Mesothelial cell of epicardium (in vitro differentiated cells): ENCODE results near the gene C4orf50. TPM values are rescaled to one million over a fixed set of nuclear protein-coding genes. Genes with fewer than 3 reads are reported as not detected.

Experiments used
- DNase-seq, 2 experiments: peaks; one replicate each; pipeline ENCODE4 v3.0.0; 2021; ENCODE audit warnings: low spot score in 2 of 2; ENCODE audit not compliant: unreplicated experiment in 2 of 2
- H3K27ac Mint-ChIP-seq: 2 replicates; pipeline ENCODE4 v1.8.0; 2021; ENCODE audit warnings: mixed read lengths
- H3K27me3 Mint-ChIP-seq: 2 replicates; pipeline ENCODE4 v1.8.0; 2021; ENCODE audit warnings: low read depth, mixed read lengths
- H3K36me3 Mint-ChIP-seq: 2 replicates; pipeline ENCODE4 v1.8.0; 2021; ENCODE audit warnings: mixed read lengths
- H3K4me1 Mint-ChIP-seq: 2 replicates; pipeline ENCODE4 v1.8.0; 2021; ENCODE audit warnings: mixed read lengths
- H3K4me3 Mint-ChIP-seq: 2 replicates; pipeline ENCODE4 v1.8.0; 2021; ENCODE audit warnings: mild to moderate bottlenecking, moderate library complexity, mixed read lengths
- H3K9me3 Mint-ChIP-seq: 2 replicates; pipeline ENCODE4 v1.8.0; 2021; ENCODE audit warnings: mixed read lengths
- CTCF ChIP-seq: fragments of 200-600 bp; sonication (generic); IDR thresholded peaks from one replicate; pipeline ENCODE4 v1.5.0; 2021; ENCODE audit warnings: antibody characterized with exemption; ENCODE audit not compliant: unreplicated experiment
- total RNA-seq: library from RNA; stranded (reverse); gene quantifications from 3 replicates; pipeline ENCODE4 v1.2.1, GENCODE V29; 2021

The C4orf50 gene
- total RNA-seq, 1 donor from 2014 or later: 0.04 TPM

DNA sequence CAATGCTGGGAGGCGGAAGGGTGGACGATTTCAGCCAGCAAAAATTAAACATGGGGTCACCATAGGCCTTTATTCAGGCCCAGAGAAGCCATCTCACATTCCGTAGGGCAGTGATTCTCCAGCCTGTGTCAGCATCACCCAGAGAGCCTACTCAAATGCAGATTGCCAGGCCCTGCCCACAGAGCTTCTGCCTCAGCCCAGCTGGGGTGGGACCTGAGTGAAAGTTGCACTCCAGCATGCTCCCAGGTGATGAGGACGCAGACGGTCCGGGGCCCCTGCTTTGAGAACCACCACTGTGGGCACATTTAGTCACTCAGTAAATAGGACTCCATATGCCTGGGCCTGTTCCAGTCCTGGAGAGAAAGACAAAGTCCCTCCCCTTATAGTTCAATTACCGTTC lies 12.4 kb upstream of the C4orf50 start:
- TF ChIP-seq CTCF: no peak
- no peaks in the 10 kb centered on the region for H3K4me1 Mint-ChIP-seq
- peaks cover 32% of the 10 kb centered on the region for H3K27me3 Mint-ChIP-seq
- H3K4me3 Mint-ChIP-seq: no peak overlapping the region
- no peak for DNase-seq
- no peak overlapping the region for H3K27ac Mint-ChIP-seq
- no peaks in the 10 kb centered on the region for H3K9me3 Mint-ChIP-seq
- no peaks in the 10 kb centered on the region for H3K36me3 Mint-ChIP-seq

DNA sequence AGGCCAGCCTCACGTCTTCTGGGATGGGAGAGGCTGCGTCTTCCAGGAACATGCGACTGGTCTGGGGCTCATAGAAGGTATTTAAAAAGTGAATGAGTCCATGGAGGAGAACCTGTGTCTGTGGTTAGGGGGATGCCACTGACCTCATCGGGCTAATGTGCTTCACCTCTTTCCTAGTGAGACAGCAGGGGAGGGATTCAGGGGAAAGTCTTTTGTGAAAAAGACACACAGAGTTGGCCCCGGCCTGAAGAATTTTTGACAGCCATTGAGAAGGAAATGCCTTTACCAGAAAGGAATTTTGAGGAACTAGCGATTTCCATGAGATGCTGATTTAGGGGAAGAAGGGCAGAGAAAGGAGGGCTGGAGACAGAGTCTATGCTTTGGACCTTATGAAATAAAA lies 11.0 kb upstream of the C4orf50 start:
- no peaks in the 10 kb centered on the region for H3K36me3 Mint-ChIP-seq
- no peak for TF ChIP-seq CTCF
- no peak overlapping the region for H3K27ac Mint-ChIP-seq
- DNase-seq: no peak
- no peak overlapping the region for H3K4me3 Mint-ChIP-seq
- no peaks in the 10 kb centered on the region for H3K9me3 Mint-ChIP-seq
- peaks cover 29% of the 10 kb centered on the region for H3K27me3 Mint-ChIP-seq
- H3K4me1 Mint-ChIP-seq: no peaks in the 10 kb centered on the region

DNA sequence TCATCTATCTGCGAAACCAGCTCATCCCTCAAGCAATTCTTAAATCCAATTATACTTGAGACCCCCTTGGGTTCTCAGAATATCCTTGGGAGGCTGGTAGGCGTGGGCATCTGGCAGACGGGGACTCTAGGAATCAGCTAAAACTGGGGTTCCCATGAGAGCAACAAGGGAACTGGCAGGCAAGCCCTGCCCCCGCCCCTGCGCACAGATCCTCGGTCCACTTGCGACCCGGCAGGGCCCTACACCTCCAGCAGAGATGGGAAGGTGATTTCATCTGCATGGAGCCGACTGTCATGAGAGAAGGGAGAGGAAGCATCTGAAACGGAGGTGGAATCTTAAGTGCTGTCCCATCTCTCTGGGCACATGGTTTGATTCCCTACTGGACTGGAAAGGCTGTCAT lies 9.9 kb upstream of the C4orf50 start:
- no peaks in the 10 kb centered on the region for H3K36me3 Mint-ChIP-seq
- DNase-seq: no peak
- H3K4me1 Mint-ChIP-seq: no peaks in the 10 kb centered on the region
- peaks cover 29% of the 10 kb centered on the region for H3K27me3 Mint-ChIP-seq
- no peaks in the 10 kb centered on the region for H3K9me3 Mint-ChIP-seq
- no peak overlapping the region for H3K4me3 Mint-ChIP-seq
- no peak overlapping the region for H3K27ac Mint-ChIP-seq
- TF ChIP-seq CTCF: no peak

DNA sequence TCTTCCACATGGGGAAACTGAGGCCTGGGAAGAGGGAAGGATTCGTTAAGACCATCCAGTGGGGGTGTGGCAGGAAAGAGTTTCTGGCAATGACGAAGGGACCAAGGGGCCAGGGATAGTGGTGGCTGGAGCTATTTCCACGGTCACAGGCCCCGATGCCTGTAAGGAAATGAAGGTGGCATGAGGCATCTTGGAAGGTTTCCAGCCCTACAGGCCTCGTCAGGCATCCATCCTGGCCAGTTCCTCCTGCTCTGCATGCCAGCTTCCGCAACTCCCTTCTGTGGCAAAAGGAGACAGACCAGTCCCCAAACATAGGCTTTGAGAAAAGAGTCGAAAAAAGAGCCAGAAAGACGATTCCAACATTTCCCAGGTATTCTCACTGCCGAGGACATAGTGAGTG lies 9.2 kb upstream of the C4orf50 start:
- H3K27ac Mint-ChIP-seq: no peak overlapping the region
- no peaks in the 10 kb centered on the region for H3K36me3 Mint-ChIP-seq
- DNase-seq: no peak
- no peaks in the 10 kb centered on the region for H3K4me1 Mint-ChIP-seq
- H3K9me3 Mint-ChIP-seq: no peaks in the 10 kb centered on the region
- no peak for TF ChIP-seq CTCF
- H3K27me3 Mint-ChIP-seq: peaks cover 26% of the 10 kb centered on the region
- H3K4me3 Mint-ChIP-seq: no peak overlapping the region

- Mint-ChIP-seq H3K27me3 (peaks cover 33% of the 10 kb centered on the region), H3K9me3 (no peaks in the 10 kb centered on the region), H3K36me3 (no peaks in the 10 kb centered on the region), H3K4me1 (no peaks in the 10 kb centered on the region), H3K27ac (no peak overlapping the region), H3K4me3 (no peak overlapping the region)
- no peak for DNase-seq
- TF ChIP-seq CTCF: no peak
Observed at GRCh38 chr4:6024313-6024960, 6.2 kb upstream of the C4orf50 start.

GRCh38 chr4:6023731-6024130 lies 5.5 kb upstream of the C4orf50 start:
- no peaks in the 10 kb centered on the region for H3K9me3 Mint-ChIP-seq
- no peak for DNase-seq
- TF ChIP-seq CTCF: no peak
- H3K27me3 Mint-ChIP-seq: peaks cover 33% of the 10 kb centered on the region
- H3K36me3 Mint-ChIP-seq: no peaks in the 10 kb centered on the region
- peaks cover 1% of the 10 kb centered on the region for H3K4me1 Mint-ChIP-seq
- no peak overlapping the region for H3K4me3 Mint-ChIP-seq
- no peak overlapping the region for H3K27ac Mint-ChIP-seq
